Kidney (tissue), 14 donors: ENCODE measurements around the gene CMTM4. TPM values are rescaled to one million over a fixed set of nuclear protein-coding genes. Genes with fewer than 3 reads are reported as not detected.

Experiments
- DNase-seq, 5 donors: peaks; one replicate each; pipeline ENCODE4 v3.0.0-alpha.2; 2013 to 2020
- FAIRE-seq: peaks from 2 replicates; lab custom pipeline; 2012; peaks lifted over from hg19 to GRCh38; lab: Jason Lieb, UNC
- H3K27ac ChIP-seq, 2 donors: one replicate each; pipeline ENCODE4 v1.7.0; 2013; ENCODE audit warnings: low read depth in 2 of 2, low read length in 2 of 2, inconsistent platforms in 1 of 2
- H3K27me3 ChIP-seq: one replicate; pipeline ENCODE4 v1.7.1; 2013; ENCODE audit warnings: low read length, inconsistent platforms; ENCODE audit not compliant: control insufficient read depth, insufficient read depth
- H3K36me3 ChIP-seq, 3 donors: one replicate each; pipeline versions ENCODE4 v1.7.0 to v1.7.1; 2013; ENCODE audit warnings: low read length in 3 of 3, control low read depth in 1 of 3, inconsistent platforms in 1 of 3; ENCODE audit not compliant: insufficient read depth in 3 of 3, control insufficient read depth in 2 of 3
- H3K4me1 ChIP-seq, 3 donors: one replicate each; pipeline versions ENCODE4 v1.7.0 to v1.7.1; 2013; ENCODE audit warnings: low read length in 3 of 3, inconsistent platforms in 1 of 3, low read depth in 1 of 3; ENCODE audit not compliant: control insufficient read depth in 2 of 3, insufficient read depth in 2 of 3
- H3K4me3 ChIP-seq, 3 donors: one replicate each; pipeline versions ENCODE4 v1.7.0 to v1.8.1; 2013; ENCODE audit warnings: low read length in 3 of 3, control low read depth in 1 of 3, inconsistent platforms in 1 of 3
- H3K9ac ChIP-seq, 3 donors: one replicate each; pipeline versions ENCODE4 v1.7.0 to v1.7.1; 2013; ENCODE audit warnings: low read length in 3 of 3, control low read depth in 1 of 3, inconsistent platforms in 1 of 3
- H3K9me3 ChIP-seq, 3 donors: one replicate each; pipeline versions ENCODE4 v1.7.0 to v1.7.1; 2013; ENCODE audit warnings: low read length in 3 of 3, control low read depth in 1 of 3, inconsistent platforms in 1 of 3; ENCODE audit not compliant: control insufficient read depth in 2 of 3, insufficient read depth in 1 of 3
- CTCF ChIP-seq: IDR thresholded peaks from 3 replicates; pipeline ENCODE4 v1.5.1; 2012; ENCODE audit warnings: mild to moderate bottlenecking, moderate library complexity, borderline replicate concordance; ENCODE audit not compliant: insufficient read depth; ENCODE audit errors: extremely low read depth
- intact Hi-C: fragments of 100-400 bp; cut with DNase I; formaldehyde crosslinking; loops from one replicate; pipeline ENCODE4 v1.11.1; 2022
- polyA plus RNA-seq: library from polyadenylated mRNA; stranded (reverse); fragments of 350-450 nt; fragmentation: Illumina TruSeq; extraction: RNeasy Lipid Tissue Mini Kit (QIAGEN cat#74804); gene quantifications from one replicate; pipeline ENCODE4 v1.2.3, GENCODE V29; 2014; ENCODE audit warnings: low read depth, low replicate concordance; ENCODE audit not compliant: insufficient read depth
- total RNA-seq: library from RNA; stranded (reverse); fragmentation: NEBNext Ultra II Directional; extraction: Animal tissue kit (Norgen Biotek cat#: 25700); gene quantifications from one replicate; pipeline ENCODE4 v1.2.1, GENCODE V29; 2021
- donor health status: control.
- donor health status: control.
- donor health status: control.
- donor health status: control.
- donor health status: control.
- donor health status: DM: yes; HTN: yes; CAD: no.
- donor health status: Normal renal cell carcinoma (clear cell type).

CMTM4 gene
- total and polyA plus RNA-seq, 2 donors from 2014 or later = 43.2 to 82.2 TPM

- H3K4me3 ChIP-seq = no peak overlapping the region
- no peak for DNase-seq
- H3K36me3 ChIP-seq = no peaks in the 10 kb centered on the region
- H3K9me3 ChIP-seq = no peaks in the 10 kb centered on the region
- H3K27ac ChIP-seq = no peak overlapping the region
- intact Hi-C loops = no loop called here
- no peak overlapping the region for H3K9ac ChIP-seq
- no peak for TF ChIP-seq CTCF
- no peak for FAIRE-seq
- H3K27me3 ChIP-seq = no peaks in the 10 kb centered on the region
- H3K4me1 ChIP-seq = no peaks in the 10 kb centered on the region
Measured at GRCh38 chr16:66587881-66588600, 108.5 kb downstream of the CMTM4 start.

DNA sequence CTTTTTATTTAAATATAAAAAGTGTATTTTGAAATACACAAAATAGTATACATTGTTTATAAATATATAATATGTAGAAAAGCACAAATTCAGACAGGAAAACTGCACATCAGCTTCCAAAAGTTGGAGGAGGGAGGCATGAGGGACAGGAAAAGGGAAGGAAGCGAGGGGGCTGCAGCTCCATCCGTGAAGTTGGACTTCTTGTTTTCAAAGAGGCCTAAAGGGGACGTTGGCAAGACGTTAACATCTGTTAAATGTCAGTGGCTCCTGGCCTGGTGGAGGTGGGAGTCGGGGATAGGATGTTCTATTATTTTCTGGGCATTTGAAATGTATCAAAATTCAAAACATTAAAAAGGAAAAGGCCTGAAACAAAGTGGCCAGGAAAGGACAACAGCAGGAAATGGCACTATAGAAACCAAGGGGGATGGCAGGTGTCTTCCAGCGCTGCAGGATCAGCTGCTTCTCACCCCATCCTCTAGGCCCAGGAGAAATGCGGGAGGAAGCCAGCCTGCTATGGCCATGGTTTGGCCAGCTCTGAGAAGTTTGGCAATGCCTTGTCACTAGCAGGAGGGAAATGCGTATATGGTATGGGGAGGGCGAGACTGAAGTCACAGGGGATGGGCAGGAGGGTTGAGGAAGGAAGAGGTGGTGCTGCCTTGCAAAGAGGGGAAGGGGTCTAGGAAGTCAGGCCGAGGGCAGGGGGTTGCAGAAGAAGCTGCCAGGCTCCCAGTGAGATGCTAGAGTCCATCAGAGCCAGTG lies 110.9 kb downstream of the CMTM4 start:
- Histone ChIP-seq H3K4me3 (no peak overlapping the region), H3K9me3 (no peaks in the 10 kb centered on the region), H3K36me3 (no peaks in the 10 kb centered on the region), H3K27me3 (no peaks in the 10 kb centered on the region), H3K27ac (no peak overlapping the region), H3K4me1 (peaks cover 7 to 8% (median 7%) of the 10 kb centered on the region in 3 donors), H3K9ac (no peak overlapping the region)
- no peak for DNase-seq
- TF ChIP-seq CTCF = no peak
- intact Hi-C loops = no loop called here
- FAIRE-seq = no peak

DNA sequence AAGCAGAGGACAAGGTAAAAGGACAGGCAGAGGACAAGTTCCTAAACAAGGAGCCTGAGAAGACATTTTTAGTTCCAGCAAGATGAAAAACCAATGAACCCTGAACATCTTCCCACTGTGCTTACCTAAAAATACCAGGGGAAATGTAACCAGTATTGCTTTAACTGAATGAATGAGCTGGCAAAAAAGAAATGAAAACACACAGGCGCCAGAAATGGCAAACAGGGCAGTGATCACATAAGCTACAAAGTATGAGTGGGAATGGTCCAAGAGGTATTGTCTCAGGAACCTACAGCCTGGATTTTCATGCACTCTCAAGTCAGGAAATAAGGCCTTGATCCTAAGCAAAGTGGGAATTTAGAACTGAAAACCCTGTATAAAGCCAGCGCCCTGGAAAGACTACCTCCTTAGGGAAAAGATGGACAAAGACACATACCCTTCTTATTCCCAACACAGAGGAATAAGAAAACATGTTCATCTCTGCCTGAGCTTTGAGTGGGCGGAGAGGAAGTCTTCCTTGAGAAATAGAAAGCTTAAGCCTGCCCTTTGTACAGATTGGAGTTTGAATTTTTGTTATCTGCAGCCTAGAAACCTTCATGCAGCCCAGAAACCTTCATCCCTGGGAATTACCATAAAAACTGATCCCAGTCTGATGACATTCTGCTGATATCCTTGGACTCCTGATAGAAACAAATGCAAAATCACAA lies 115.1 kb downstream of the CMTM4 start:
- no peak for TF ChIP-seq CTCF
- Histone ChIP-seq H3K36me3 (no peaks in the 10 kb centered on the region), H3K9ac (no peak overlapping the region), H3K27ac (no peak overlapping the region), H3K27me3 (peaks cover 2% of the 10 kb centered on the region), H3K9me3 (no peaks in the 10 kb centered on the region), H3K4me1 (peaks cover 7 to 8% (median 7%) of the 10 kb centered on the region in 3 donors), H3K4me3 (no peak overlapping the region)
- DNase-seq (no peak), FAIRE-seq (no peak)
- intact Hi-C loops = no loop called here
